GM12892 (cell line): ENCODE results near the gene DSCAML1.

Experiments
- POLR2A ChIP-seq: IDR thresholded peaks from 2 replicates; pipeline ENCODE4 v1.6.1; 2011; ENCODE audit warnings: low read depth, low read length, control low read depth
- POLR2AphosphoS5 ChIP-seq: IDR thresholded peaks from 2 replicates; pipeline ENCODE4 v1.6.1; 2011; ENCODE audit warnings: low read depth, low read length, control low read depth

DNA sequence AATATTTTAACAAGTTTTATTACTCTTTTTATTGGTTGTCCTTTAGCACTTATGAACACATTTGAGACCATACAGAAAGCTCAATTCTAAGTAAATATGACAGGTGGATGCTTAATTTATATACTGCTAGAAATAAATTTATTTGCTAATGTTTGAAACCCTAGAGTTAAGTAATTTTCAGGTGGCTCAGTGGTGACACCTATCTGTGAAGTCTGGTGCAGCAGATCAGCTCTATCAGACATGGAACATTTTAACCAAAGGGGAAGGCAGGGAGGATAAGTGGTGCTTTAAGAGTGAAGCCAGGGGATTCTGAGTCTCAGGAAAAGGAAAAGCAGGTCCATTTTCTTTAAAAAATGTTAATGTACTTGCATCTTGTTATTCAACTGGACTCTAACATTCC, 175.8 kb downstream of the DSCAML1 start:
- no peak for TF ChIP-seq POLR2A
- TF ChIP-seq POLR2AphosphoS5 = no peak
